H1 (cell line): Measurements from ENCODE around the gene MAST2. TPM values are rescaled to one million over a fixed set of nuclear protein-coding genes. Genes with fewer than 3 reads are reported as not detected.

Experiments used
- CTCF ChIA-PET: fragments of 300-600 bp; sonication (Branson Sonifier 250); formaldehyde crosslinking; loops from one replicate; lab custom pipeline; 2021; ENCODE audit not compliant: partially characterized antibody; lab: Charles Lee
- POLR2A ChIA-PET: fragments of 300-600 bp; sonication (Branson Sonifier 250); formaldehyde crosslinking; loops from one replicate; lab custom pipeline; 2021; ENCODE audit warnings: inconsistent platforms; ENCODE audit not compliant: partially characterized antibody; lab: Charles Lee
- DNase-seq, 2 experiments: peaks; one replicate each; pipeline versions ENCODE4 v3.0.0 to v3.0.0-alpha.2; 2010 to 2022; ENCODE audit warnings: low spot score in 2 of 2, low read depth in 1 of 2, mixed read lengths in 1 of 2
- FAIRE-seq: peaks from 2 replicates; lab custom pipeline; 2011; peaks lifted over from hg19 to GRCh38; lab: Jason Lieb, UNC
- H2AFZ ChIP-seq: 2 replicates; pipeline ENCODE4 v1.8.1; 2012; ENCODE audit warnings: low read length, inconsistent platforms
- H2AK5ac ChIP-seq: 2 replicates; pipeline ENCODE4 v1.6.1; 2013; ENCODE audit warnings: low read depth, low read length
- H2BK120ac ChIP-seq: replicated peaks from 2 replicates; pipeline ENCODE3; 2013; ENCODE audit warnings: low read depth, low read length, inconsistent platforms
- H2BK12ac ChIP-seq: 2 replicates; pipeline ENCODE4 v1.6.1; 2013; ENCODE audit warnings: low read depth, low read length
- H2BK15ac ChIP-seq: 2 replicates; pipeline ENCODE4 v1.6.1; 2013; ENCODE audit warnings: low read length
- H2BK20ac ChIP-seq: 2 replicates; pipeline ENCODE4 v1.6.1; 2013; ENCODE audit warnings: low read length
- H2BK5ac ChIP-seq: 2 replicates; pipeline ENCODE4 v1.6.1; 2013; ENCODE audit warnings: low read depth, low read length
- H3K14ac ChIP-seq: 2 replicates; pipeline ENCODE4 v1.6.1; 2013; ENCODE audit warnings: inconsistent platforms; ENCODE audit not compliant: insufficient read length
- H3K18ac ChIP-seq: 2 replicates; pipeline ENCODE4 v1.6.1; 2013; ENCODE audit warnings: low read length; ENCODE audit errors: extremely low read depth
- H3K23ac ChIP-seq: 2 replicates; pipeline ENCODE4 v1.6.1; 2013; ENCODE audit warnings: inconsistent platforms; ENCODE audit not compliant: insufficient read length
- H3K23me2 ChIP-seq: 2 replicates; pipeline ENCODE4 v1.6.1; 2013; ENCODE audit warnings: low read depth, low read length
- H3K27ac ChIP-seq: 2 replicates; pipeline ENCODE4 v1.6.1; 2011; ENCODE audit warnings: low read depth, low read length, inconsistent platforms
- H3K27me3 ChIP-seq, 4 experiments: replicated peaks in 1 of 4; 1 replicate in 1 of 4; 2 replicates in 3 of 4; pipeline versions ENCODE4 v1.6.1 to v1.8.1; 2011 to 2013; ENCODE audit warnings: low read length in 3 of 4, mild to moderate bottlenecking in 3 of 4, inconsistent platforms in 2 of 4, mixed read lengths in 2 of 4, moderate library complexity in 1 of 4; ENCODE audit not compliant: control insufficient read depth in 3 of 4, insufficient read depth in 3 of 4; ENCODE audit errors: extremely low read depth in 1 of 4
- H3K36me3 ChIP-seq, 4 experiments: 2 replicates each; pipeline versions ENCODE4 v1.6.1 to v1.8.1; 2011 to 2013; ENCODE audit warnings: mild to moderate bottlenecking in 4 of 4, low read length in 3 of 4, moderate library complexity in 2 of 4, control low read depth in 1 of 4, inconsistent platforms in 1 of 4; ENCODE audit not compliant: insufficient read depth in 4 of 4, control insufficient read depth in 2 of 4
- H3K4ac ChIP-seq: replicated peaks from 2 replicates; pipeline ENCODE3; 2013; ENCODE audit warnings: low read length, low read depth, mixed read lengths, inconsistent platforms; ENCODE audit not compliant: insufficient read length
- H3K4me1 ChIP-seq, 4 experiments: replicated peaks in 1 of 4; 1 replicate in 1 of 4; 2 replicates in 3 of 4; pipeline versions ENCODE4 v1.6.1 to v1.8.1; 2011 to 2013; ENCODE audit warnings: low read length in 3 of 4, inconsistent platforms in 2 of 4, mixed read lengths in 1 of 4; ENCODE audit not compliant: insufficient read depth in 4 of 4, control insufficient read depth in 3 of 4
- H3K4me2 ChIP-seq, 2 experiments: 2 replicates each; pipeline versions ENCODE4 v1.6.1 to v1.8.1; 2011 to 2013; ENCODE audit warnings: low read depth in 2 of 2, low read length in 2 of 2, control low read depth in 1 of 2, inconsistent platforms in 1 of 2, mild to moderate bottlenecking in 1 of 2; ENCODE audit not compliant: insufficient read depth in 1 of 2
- H3K4me3 ChIP-seq, 4 experiments: fragments of 200-600, 300-600 bp in 1 of 4; sonication (generic), shearing (Covaris generic), sonication (Bioruptor Twin) in 1 of 4; 2 replicates each; pipeline versions ENCODE4 v1.5.1 to v1.8.1; 2011 to 2016; ENCODE audit warnings: low read length in 4 of 4, low read depth in 3 of 4, control low read depth in 2 of 4, inconsistent platforms in 2 of 4, mild to moderate bottlenecking in 2 of 4, mixed read lengths in 1 of 4, moderate library complexity in 1 of 4; ENCODE audit not compliant: insufficient read depth in 2 of 4; ENCODE audit errors: extremely low read depth in 1 of 4
- H3K56ac ChIP-seq: replicated peaks from 2 replicates; pipeline ENCODE3; 2013; ENCODE audit warnings: low read depth, mild to moderate bottlenecking, mixed read lengths, low read length, inconsistent platforms; ENCODE audit not compliant: insufficient read length
- H3K79me1 ChIP-seq: 2 replicates; pipeline ENCODE4 v1.6.1; 2013; ENCODE audit warnings: low read depth, low read length, control low read depth
- H3K79me2 ChIP-seq, 2 experiments: 2 replicates each; pipeline versions ENCODE4 v1.6.1 to v1.8.1; 2012 to 2013; ENCODE audit warnings: low read length in 2 of 2, mild to moderate bottlenecking in 2 of 2, inconsistent platforms in 1 of 2; ENCODE audit not compliant: insufficient read depth in 2 of 2, control insufficient read depth in 1 of 2
- H3K9ac ChIP-seq, 4 experiments: replicated peaks in 1 of 4; 1 replicate in 1 of 4; 2 replicates in 3 of 4; pipeline versions ENCODE4 v1.6.1 to v1.8.1; 2011 to 2013; ENCODE audit warnings: low read depth in 3 of 4, low read length in 3 of 4, control low read depth in 2 of 4, mild to moderate bottlenecking in 2 of 4, moderate library complexity in 2 of 4, inconsistent platforms in 1 of 4; ENCODE audit errors: extremely low read depth in 1 of 4
- H3K9me3 ChIP-seq, 2 experiments: 2 replicates each; pipeline versions ENCODE4 v1.6.1 to v1.8.1; 2012 to 2013; ENCODE audit warnings: mild to moderate bottlenecking in 2 of 2, moderate library complexity in 2 of 2, control low read depth in 1 of 2, inconsistent platforms in 1 of 2, low read depth in 1 of 2, low read length in 1 of 2, mixed read lengths in 1 of 2; ENCODE audit not compliant: insufficient read depth in 2 of 2
- H4K20me1 ChIP-seq, 2 experiments: replicated peaks in 1 of 2; 2 replicates each; pipeline versions ENCODE3 to v1.8.1; 2011 to 2013; ENCODE audit warnings: inconsistent platforms in 2 of 2, low read length in 2 of 2, mild to moderate bottlenecking in 1 of 2; ENCODE audit not compliant: insufficient read depth in 2 of 2, control insufficient read depth in 1 of 2
- H4K5ac ChIP-seq: 2 replicates; pipeline ENCODE4 v1.6.1; 2013; ENCODE audit warnings: low read length, low read depth, mixed read lengths, inconsistent platforms; ENCODE audit not compliant: insufficient read length
- H4K8ac ChIP-seq: 2 replicates; pipeline ENCODE4 v1.8.0; 2013; ENCODE audit warnings: mild to moderate bottlenecking, moderate library complexity, low read length, inconsistent platforms; ENCODE audit not compliant: insufficient read depth; ENCODE audit errors: extremely low read depth
- H4K91ac ChIP-seq: replicated peaks from 2 replicates; pipeline ENCODE3; 2013; ENCODE audit warnings: low read length, mixed read lengths, inconsistent platforms; ENCODE audit not compliant: insufficient read length
- BRCA1 ChIP-seq: IDR thresholded peaks from 2 replicates; pipeline ENCODE4 v1.6.1; 2012; ENCODE audit warnings: low read depth, low read length, improper control_type of control experiment
- CREB1 ChIP-seq: IDR thresholded peaks from 2 replicates; pipeline ENCODE4 v1.6.1; 2012; ENCODE audit warnings: inconsistent platforms
- POLR2AphosphoS5 ChIP-seq: IDR thresholded peaks from 2 replicates; pipeline ENCODE4 v1.6.1; 2011; ENCODE audit warnings: low read depth, low read length
- TAF7 ChIP-seq: optimal IDR thresholded peaks from 2 replicates; pipeline ENCODE3; 2011; ENCODE audit warnings: low read depth, mild to moderate bottlenecking, inconsistent platforms, low read length, moderate library complexity, borderline replicate concordance
- TCF12 ChIP-seq: IDR thresholded peaks from 2 replicates; pipeline ENCODE4 v1.6.1; 2011; ENCODE audit warnings: low read depth, mild to moderate bottlenecking, low read length
- YY1 ChIP-seq: IDR thresholded peaks from 2 replicates; pipeline ENCODE4 v1.6.1; 2011; ENCODE audit warnings: low read depth, mild to moderate bottlenecking, low read length
- WGBS, 2 experiments: shearing (Covaris generic) in 1 of 2; methylation state at CpG; one replicate each; pipeline versions ENCODE4 v1.1.6 to v1.1.7; 2013 to 2015; ENCODE audit warnings: low lambda C conversion rate in 2 of 2, mixed read lengths in 2 of 2, inconsistent platforms in 1 of 2, low coverage in 1 of 2, missing lambda C conversion rate in 1 of 2; ENCODE audit not compliant: insufficient replicate concordance in 2 of 2, insufficient coverage in 1 of 2, insufficient read length in 1 of 2; ENCODE audit errors: extremely low coverage in 1 of 2, missing lambda C conversion rate in 1 of 2; 5-methylcytosine and 5-hydroxymethylcytosine counted together
- polyA plus RNA-seq, 7 experiments: library from polyadenylated mRNA; depleted of rRNA in 3 of 7; stranded (reverse) in 5 of 7; unstranded in 2 of 7; fragments of >200 nt in 5 of 7; fragments of 200-250 nt in 2 of 7; gene quantifications; 1 replicate in 5 of 7; 2 replicates in 1 of 7; 4 replicates in 1 of 7; pipeline versions ENCODE4 v1.2.1 to v1.2.3, GENCODE V29; 2011 to 2013; ENCODE audit warnings: missing spikeins in 2 of 7, mixed read lengths in 2 of 7
- total RNA-seq: library from RNA; stranded (reverse); fragmentation: NEBNext Ultra II Directional; extraction: Animal tissue kit (Norgen Biotek cat#: 25700); gene quantifications from 2 replicates; pipeline ENCODE4 v1.2.1, GENCODE V29; 2021

Gene MAST2
- total and polyA plus RNA-seq, 2 of the 8 experiments (the other 6 are each of a cell fraction or from before 2014, with no cell fraction given): 20.5 to 35.4 TPM

GRCh38 chr1:45836451-45836850 lies 33.0 kb downstream of the MAST2 start:
- H3K36me3 ChIP-seq: peaks cover 0 to 4% (median 0%) of the 10 kb centered on the region in 4 experiments; a peak in 1 of 8 replicates
- no peak overlapping the region for H3K4ac ChIP-seq
- H3K27me3 ChIP-seq: no peaks in the 10 kb centered on the region
- ChIA-PET POLR2A (no interaction called here), CTCF (no interaction called here)
- no peak for DNase-seq
- H2BK12ac ChIP-seq: no peak overlapping the region
- H3K18ac ChIP-seq: no peak overlapping the region
- no peak overlapping the region for H4K91ac ChIP-seq
- H3K79me2 ChIP-seq: peaks cover 0 to 4% of the 10 kb centered on the region in 2 experiments; a peak in 2 of 4 replicates
- no peak overlapping the region for H2AK5ac ChIP-seq
- H4K5ac ChIP-seq: no peak overlapping the region
- H3K4me2 ChIP-seq: no peak overlapping the region
- FAIRE-seq: no peak
- H3K23me2 ChIP-seq: no peaks in the 10 kb centered on the region
- H4K20me1 ChIP-seq: no peaks in the 10 kb centered on the region
- no peak overlapping the region for H3K4me3 ChIP-seq
- no peak overlapping the region for H2BK15ac ChIP-seq
- TF ChIP-seq YY1: no peak
- TF ChIP-seq TCF12: no peak
- no peak for TF ChIP-seq TAF7
- no peak for TF ChIP-seq BRCA1
- TF ChIP-seq POLR2AphosphoS5: no peak
- no peak for TF ChIP-seq CREB1
- H2AFZ ChIP-seq: no peak overlapping the region
- no peaks in the 10 kb centered on the region for H3K9me3 ChIP-seq
- no peak overlapping the region for H3K56ac ChIP-seq
- H4K8ac ChIP-seq: no peak overlapping the region
- no peak overlapping the region for H3K14ac ChIP-seq
- H3K9ac ChIP-seq: no peak overlapping the region
- no peaks in the 10 kb centered on the region; the same call in 1 of the 2 replicates for H3K79me1 ChIP-seq
- H2BK5ac ChIP-seq: no peak overlapping the region
- H3K4me1 ChIP-seq: no peaks in the 10 kb centered on the region
- no peak overlapping the region for H2BK120ac ChIP-seq
- no peak overlapping the region for H3K27ac ChIP-seq
- H3K23ac ChIP-seq: no peak overlapping the region
- 88% methylated on average over 3 of the region's 3 CpGs; no CpG with 5 or more reads in 1 of the 2 experiments for WGBS, 2 experiments
- no peak overlapping the region for H2BK20ac ChIP-seq
